Testis (tissue), 3 donors: ENCODE measurements around the gene SLC66A1. TPM values are rescaled to one million over a fixed set of nuclear protein-coding genes. Genes with fewer than 3 reads are reported as not detected.

ENCODE experiments used
- DNase-seq: peaks from one replicate; pipeline ENCODE4 v3.0.0-alpha.2; 2019
- H3K27ac ChIP-seq, 2 donors: fragments of 200-600 bp; sonication (generic); one replicate each; pipeline ENCODE4 v1.5.1; 2019
- H3K27me3 ChIP-seq: fragments of 200-600 bp; sonication (generic); one replicate; pipeline ENCODE4 v1.5.1; 2019
- H3K36me3 ChIP-seq: fragments of 200-600 bp; sonication (generic); one replicate; pipeline ENCODE4 v1.5.1; 2017; ENCODE audit warnings: low read depth; ENCODE audit errors: missing control alignments
- H3K4me1 ChIP-seq: fragments of 200-600 bp; sonication (generic); one replicate; pipeline ENCODE4 v1.5.1; 2019
- H3K4me3 ChIP-seq, 2 donors: fragments of 200-600 bp; sonication (generic); one replicate each; pipeline ENCODE4 v1.5.1; 2017 to 2019
- H3K9me3 ChIP-seq: fragments of 200-600 bp; sonication (generic); one replicate; pipeline ENCODE4 v1.5.1; 2017
- POLR2A ChIP-seq: fragments of 450-650 bp; IDR thresholded peaks from one replicate; pipeline ENCODE4 v1.6.1; 2017; ENCODE audit warnings: antibody characterized with exemption, mild to moderate bottlenecking, moderate library complexity
- WGBS, 2 donors: methylation state at CpG; one replicate each; pipeline ENCODE4 v1.1.5; 2018; 5-methylcytosine and 5-hydroxymethylcytosine counted together
- intact Hi-C: fragments of 100-400 bp; cut with DNase I; formaldehyde crosslinking; loops from one replicate; pipeline ENCODE4 v1.15.1; 2023; ENCODE audit warnings: low total_unique reads
- polyA plus RNA-seq: library from polyadenylated mRNA; stranded (reverse); fragments of 350-450 nt; fragmentation: Illumina TruSeq; extraction: RNeasy Lipid Tissue Mini Kit (QIAGEN cat#74804); gene quantifications from one replicate; pipeline ENCODE4 v1.2.3, GENCODE V29; 2014; ENCODE audit warnings: low read depth, low replicate concordance; ENCODE audit not compliant: insufficient read depth
- total RNA-seq, 2 donors: library from RNA; depleted of rRNA; stranded (reverse); fragments of >200 nt; gene quantifications; one replicate each; pipeline ENCODE4 v1.2.3, GENCODE V29; 2016
- TF ChIP-seq, protein P1 (sequence below), 3 experiments: fragments of 450-650 bp in 2 of 3; fragments of 200-600 bp in 1 of 3; sonication (generic) in 1 of 3; IDR thresholded peaks; one replicate each; pipeline ENCODE4 v1.5.1; 2016 to 2019; ENCODE audit warnings: antibody characterized with exemption in 3 of 3, mild to moderate bottlenecking in 2 of 3, moderate library complexity in 1 of 3

The SLC66A1 gene
- total and polyA plus RNA-seq, 3 donors from 2014 or later, result 27.9 to 66.0 (median 61.1) TPM

DNA sequence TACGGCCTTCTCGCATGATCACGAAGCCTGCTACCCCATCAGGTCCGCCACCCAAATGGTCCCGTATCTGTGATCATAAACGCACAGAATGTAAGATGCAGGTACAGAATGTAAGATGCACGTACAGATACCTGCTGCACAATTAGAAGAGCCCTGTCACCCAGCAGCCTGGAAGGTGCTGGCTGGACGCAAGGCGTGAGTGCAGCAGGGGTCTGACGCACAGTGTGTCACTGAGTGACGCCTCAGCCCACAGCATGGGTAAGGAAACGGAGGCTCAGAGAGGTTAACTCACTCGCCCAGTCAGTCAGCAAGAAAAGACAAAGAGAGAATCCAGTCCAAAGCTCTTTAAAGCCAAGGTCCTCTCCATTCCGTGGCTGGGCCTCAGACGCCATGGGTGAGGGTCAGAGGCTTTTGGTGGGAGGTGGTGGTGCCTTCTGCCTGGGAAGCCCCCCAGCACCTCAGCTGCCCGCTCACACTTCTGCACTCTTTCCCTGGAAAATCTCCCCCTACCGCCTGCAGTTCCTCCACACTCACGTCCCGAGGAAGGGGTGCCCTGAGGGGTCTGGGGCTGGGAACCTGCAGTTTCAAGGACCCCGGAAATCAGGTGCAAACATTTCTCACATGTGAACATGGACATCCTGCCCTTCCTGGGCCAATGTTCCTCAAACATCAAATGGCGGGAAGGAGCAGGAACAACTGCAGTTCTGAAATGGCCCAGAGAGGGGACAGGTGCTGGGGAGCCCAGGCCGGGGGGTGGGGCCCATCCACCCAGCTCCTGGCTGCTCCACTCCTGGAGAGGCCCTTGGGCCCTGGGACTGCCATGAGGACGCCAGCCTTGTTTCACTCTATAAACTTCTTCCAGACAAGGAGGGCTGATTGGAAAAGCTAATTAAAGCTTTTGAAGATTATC lies 59.4 kb downstream of the SLC66A1 start:
- H3K4me3 ChIP-seq, result no peak overlapping the region
- DNase-seq, result no peak
- 90 to 94% methylated on average over 18 to 23 of the region's 23 CpGs for WGBS, 2 donors
- peaks cover 55% of the 10 kb centered on the region for H3K4me1 ChIP-seq
- no peaks in the 10 kb centered on the region for H3K9me3 ChIP-seq
- no peak overlapping the region for H3K27ac ChIP-seq
- no peaks in the 10 kb centered on the region for H3K27me3 ChIP-seq
- no peak for TF ChIP-seq POLR2A
- TF ChIP-seq, protein P1, sequence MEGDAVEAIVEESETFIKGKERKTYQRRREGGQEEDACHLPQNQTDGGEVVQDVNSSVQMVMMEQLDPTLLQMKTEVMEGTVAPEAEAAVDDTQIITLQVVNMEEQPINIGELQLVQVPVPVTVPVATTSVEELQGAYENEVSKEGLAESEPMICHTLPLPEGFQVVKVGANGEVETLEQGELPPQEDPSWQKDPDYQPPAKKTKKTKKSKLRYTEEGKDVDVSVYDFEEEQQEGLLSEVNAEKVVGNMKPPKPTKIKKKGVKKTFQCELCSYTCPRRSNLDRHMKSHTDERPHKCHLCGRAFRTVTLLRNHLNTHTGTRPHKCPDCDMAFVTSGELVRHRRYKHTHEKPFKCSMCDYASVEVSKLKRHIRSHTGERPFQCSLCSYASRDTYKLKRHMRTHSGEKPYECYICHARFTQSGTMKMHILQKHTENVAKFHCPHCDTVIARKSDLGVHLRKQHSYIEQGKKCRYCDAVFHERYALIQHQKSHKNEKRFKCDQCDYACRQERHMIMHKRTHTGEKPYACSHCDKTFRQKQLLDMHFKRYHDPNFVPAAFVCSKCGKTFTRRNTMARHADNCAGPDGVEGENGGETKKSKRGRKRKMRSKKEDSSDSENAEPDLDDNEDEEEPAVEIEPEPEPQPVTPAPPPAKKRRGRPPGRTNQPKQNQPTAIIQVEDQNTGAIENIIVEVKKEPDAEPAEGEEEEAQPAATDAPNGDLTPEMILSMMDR (IDR thresholded peaks at IDR 0.05), result no peak
- intact Hi-C loops, result no loop called here
- H3K36me3 ChIP-seq, result no peaks in the 10 kb centered on the region

DNA sequence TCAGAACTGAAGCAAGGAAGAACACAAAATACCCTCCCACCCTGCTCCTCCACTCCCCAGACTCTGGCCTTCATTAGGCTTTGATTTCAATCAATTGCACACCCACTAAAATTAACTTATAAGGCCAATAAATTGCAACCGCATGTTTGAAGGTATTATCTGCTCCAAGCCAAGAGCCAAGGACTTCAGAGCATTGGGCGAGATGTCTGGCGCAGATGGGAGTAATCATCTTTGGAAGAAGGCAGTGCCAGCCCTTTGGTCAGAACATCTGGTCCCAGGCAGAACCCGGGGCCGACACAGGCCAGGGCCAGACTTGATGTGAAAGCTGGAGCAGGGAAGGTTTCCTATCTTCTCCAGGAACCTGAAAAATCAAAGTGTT lies 60.0 kb downstream of the SLC66A1 start:
- Histone ChIP-seq H3K4me3 (no peak overlapping the region), H3K4me1 (peaks cover 52% of the 10 kb centered on the region), H3K9me3 (no peaks in the 10 kb centered on the region), H3K27me3 (no peaks in the 10 kb centered on the region), H3K27ac (peak overlapping the region in 1 of 2 donors; percentile 61), H3K36me3 (no peaks in the 10 kb centered on the region)
- WGBS, 2 donors, result 51 to 69% methylated on average over 2 to 5 of the region's 5 CpGs
- no peak for DNase-seq
- TF ChIP-seq, protein P1 (IDR thresholded peaks at IDR 0.05), result no peak
- TF ChIP-seq POLR2A, result no peak
- intact Hi-C loops, result no loop called here

DNA sequence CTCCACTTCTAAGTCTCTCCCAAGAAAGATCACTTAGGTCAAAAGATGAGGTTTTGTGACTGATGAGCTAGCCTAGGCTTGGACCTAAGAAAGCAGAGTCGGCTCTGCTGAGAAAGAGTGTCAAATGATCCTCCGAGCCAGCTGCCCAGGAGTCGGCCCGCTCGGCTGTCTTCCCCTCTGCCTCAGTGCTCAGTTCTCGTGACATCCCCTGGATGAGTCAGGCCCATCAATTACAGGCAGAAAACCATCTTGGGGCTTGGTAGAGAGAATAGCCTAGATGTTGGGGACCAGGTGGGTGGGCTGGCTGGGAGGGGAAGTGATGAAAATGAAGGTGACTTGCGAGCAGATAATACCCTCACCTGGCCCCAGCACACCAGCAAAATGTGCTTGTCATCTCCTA lies 60.5 kb downstream of the SLC66A1 start:
- WGBS, 2 donors, result 80 to 81% methylated on average over 6 to 7 of the region's 7 CpGs
- no peak for TF ChIP-seq POLR2A
- TF ChIP-seq, protein P1 (IDR thresholded peaks at IDR 0.05), result no peak
- no peaks in the 10 kb centered on the region for H3K9me3 ChIP-seq
- H3K36me3 ChIP-seq, result no peaks in the 10 kb centered on the region
- no peaks in the 10 kb centered on the region for H3K27me3 ChIP-seq
- peaks cover 48% of the 10 kb centered on the region for H3K4me1 ChIP-seq
- DNase-seq, result no peak
- peak overlapping the region in 1 of 2 donors; percentile 61 for H3K27ac ChIP-seq
- no peak overlapping the region for H3K4me3 ChIP-seq
- intact Hi-C loops, result no loop called here

DNA sequence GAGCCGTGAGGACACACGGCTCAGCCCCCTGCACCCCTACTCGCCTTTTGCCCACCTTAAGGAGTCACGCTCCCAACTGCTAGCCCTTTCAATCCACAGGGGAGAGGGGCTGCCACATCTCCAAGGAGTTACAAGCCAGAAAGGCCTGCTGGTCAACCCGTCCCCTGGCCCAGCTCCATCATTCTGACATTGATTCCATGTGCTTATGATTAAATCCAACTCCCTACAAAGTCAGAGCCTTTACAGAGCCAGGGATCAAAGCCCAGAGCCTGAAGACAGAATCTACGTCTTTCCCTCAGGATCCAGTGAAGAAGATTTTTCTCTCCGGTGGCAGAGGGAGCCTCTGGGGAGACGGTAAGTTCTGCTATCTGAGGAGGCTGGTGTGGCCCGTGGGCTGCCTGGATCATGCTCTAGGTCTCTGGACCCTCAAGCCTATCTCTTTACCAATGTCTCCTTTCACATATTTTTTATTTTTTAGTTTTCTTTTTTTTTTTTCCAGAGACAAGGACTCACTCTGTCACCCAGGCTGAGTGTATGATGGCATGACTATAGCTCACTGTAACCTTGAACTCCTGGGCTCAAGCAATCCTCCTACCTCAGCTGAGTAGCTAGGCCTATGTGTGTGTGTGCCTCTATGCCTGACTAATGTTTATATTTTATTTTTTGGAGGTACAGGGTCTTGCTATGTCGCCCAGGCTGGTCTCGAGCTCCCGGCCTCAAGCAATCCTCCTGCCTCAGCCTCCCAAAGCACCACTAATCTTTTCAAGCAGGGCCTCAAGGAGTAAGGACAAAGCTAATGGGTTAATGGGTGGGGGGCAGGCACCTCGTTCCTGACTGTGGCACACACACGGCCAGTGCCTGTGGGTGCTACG lies 61.3 kb downstream of the SLC66A1 start:
- H3K27me3 ChIP-seq, result no peaks in the 10 kb centered on the region
- H3K4me1 ChIP-seq, result peaks cover 48% of the 10 kb centered on the region
- no peaks in the 10 kb centered on the region for H3K9me3 ChIP-seq
- DNase-seq, result peak; percentile 50
- no peak for TF ChIP-seq POLR2A
- TF ChIP-seq, protein P1 (IDR thresholded peaks at IDR 0.05), result no peak
- no peaks in the 10 kb centered on the region for H3K36me3 ChIP-seq
- 65 to 67% methylated on average over 12 to 15 of the region's 15 CpGs for WGBS, 2 donors
- H3K4me3 ChIP-seq, result no peak overlapping the region
- peak overlapping the region; percentile 32 to 61 for H3K27ac ChIP-seq
- intact Hi-C loops, result no loop called here
